HG03139 (cell line): ENCODE measurements around the gene CECR2.
"Not testable (repeated sequence)": the region's sequence is repeated elsewhere in the genome, so short reads cannot be mapped to it uniquely, and the experiment has no call there.

Experiments used
- ATAC-seq: cut with Tn5 transposase; IDR thresholded peaks from one replicate; pipeline ENCODE4 v1.9.1; 2021; ENCODE audit not compliant: unreplicated experiment

The CECR2 gene

DNA sequence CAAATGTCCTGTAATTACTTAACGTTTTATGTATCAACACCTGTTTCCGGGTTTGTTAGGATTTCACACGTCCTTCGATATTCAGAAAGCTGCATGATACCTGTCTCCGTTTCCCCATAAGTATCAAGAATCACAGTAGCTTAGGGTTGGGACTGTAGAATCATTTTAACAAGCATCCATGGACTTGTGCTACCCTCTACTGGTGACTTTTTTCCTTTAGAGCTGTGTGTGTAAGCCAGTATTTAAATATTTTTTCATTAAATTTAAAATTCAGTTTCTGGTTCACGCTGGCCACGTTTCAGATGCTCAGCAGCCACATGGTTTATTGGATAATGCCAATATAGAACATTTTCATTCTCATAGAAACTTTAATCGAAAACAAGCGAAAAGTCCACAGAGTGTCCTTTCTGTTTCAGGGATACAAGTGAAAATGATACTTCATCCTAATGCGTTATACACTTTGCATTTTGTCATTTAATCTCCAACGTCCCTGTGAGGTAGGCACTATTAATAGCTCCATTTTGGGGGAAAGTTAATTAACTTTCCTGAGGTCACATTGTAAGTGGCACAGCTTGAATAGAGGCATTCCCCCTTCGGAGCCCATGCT, 132.5 kb downstream of the CECR2 start:
- no peak for ATAC-seq

DNA sequence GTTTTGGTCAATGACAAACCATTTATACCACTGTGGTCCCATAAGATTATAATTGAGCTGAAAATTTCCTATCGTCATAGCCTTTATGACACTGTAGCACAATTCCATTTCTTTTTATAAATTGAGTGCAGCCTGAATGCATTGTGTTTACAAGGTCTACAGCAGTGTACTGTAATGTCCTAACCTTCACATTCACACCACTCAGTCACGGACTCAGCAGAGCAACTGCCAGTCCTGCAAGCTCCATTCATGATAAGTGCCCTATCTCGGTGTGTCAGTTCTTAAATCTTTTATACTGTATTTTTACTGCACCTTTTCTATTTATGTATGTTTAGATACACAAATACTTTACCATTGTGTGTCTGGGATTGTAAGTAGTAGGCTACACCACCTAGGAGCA, 138.8 kb downstream of the CECR2 start:
- ATAC-seq, result no peak

DNA sequence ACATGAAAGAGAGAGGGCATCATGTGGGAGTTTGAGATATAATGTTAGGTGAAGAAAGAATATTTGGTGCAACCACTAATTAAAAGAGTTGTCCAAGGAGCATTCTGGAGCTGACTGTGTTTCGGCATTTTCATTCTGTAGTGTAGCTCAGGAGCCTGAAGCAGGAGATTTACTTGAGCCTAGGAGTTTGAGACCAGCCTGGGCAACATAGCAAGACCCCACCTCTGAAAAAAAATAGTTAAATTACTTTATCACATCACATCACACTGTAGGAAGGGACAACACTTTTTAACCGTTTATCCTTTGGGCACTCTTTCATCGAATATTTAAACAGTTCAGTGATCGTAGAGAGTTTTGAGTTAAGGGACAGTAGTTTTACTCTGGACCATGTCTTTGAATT, 143.7 kb downstream of the CECR2 start:
- no peak for ATAC-seq

DNA sequence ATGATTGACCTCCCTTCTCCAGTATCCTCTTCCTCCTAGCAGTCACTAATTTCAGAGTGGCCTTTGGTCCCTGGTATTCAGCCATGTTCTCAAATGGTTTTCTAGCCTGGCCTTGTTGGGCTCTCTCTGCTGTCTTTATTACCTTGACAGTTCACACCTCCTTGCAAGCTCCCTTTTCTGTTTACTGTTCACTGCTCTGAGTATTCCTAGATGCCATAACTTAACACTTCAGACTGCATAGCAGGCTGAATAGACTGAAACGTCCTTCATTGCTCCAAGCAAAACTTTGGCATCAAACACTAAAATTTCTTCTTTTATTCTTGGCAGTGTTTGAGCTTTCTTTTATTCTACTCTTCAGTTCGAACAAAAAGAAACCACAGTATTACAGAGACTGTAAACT, 144.4 kb downstream of the CECR2 start:
- no peak for ATAC-seq

DNA sequence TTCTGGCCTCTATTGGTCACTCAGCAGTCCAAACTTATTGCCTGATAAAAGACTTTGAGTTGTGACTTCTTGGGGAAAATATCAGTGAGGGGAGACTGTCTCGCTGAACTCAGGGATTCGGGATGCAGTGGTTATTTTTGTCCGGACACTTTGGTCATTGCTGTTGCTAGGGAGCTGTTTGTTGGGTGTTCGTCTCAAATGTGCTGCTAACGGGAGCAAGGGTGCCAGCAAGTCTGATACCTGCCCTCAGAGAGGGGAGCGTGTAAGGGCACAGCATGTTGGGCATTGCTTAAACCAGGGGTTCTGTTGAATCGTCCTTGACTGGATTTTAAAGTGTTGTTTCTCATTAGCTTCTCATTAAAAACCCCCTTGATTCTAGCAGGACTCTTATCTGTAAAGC, 144.8 kb downstream of the CECR2 start:
- no peak for ATAC-seq

DNA sequence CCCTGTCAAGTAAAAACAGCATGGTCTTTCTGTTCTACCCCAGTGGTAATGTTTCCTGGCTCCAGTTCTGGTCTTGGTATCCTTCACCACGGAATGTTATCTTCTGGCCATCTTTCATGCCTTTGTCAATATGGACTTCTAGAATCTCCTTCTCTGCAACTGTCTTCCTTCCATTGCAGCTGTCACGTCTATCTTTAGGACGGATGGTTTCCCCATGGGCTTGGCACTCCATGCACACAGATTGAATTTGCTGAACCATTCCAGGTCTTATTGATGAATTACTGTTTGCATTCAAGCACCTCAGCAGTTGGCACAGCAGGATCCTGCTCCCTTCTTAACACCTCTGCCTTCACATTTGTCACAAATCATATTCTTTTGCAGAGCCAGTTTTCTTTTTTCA, 149.1 kb downstream of the CECR2 start:
- no peak for ATAC-seq

DNA sequence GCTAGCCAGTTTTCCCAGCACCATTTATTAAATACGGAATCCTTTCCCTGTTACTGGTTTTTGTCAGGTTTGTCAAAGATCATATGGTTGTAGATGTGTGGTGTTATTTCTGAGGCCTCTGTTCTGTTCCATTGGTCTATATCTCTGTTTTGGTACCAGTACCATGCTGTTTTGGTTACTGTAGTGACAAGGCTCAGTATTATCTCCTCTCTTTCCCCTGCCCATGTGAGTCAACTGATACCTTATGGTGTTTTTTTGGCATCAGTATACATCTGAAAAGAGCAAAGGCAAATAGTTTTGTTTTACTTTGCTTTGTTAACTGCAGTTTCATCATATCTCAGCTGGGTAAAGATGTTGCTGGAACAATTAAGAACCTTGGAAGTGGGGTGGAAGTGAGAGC, 152.7 kb downstream of the CECR2 start:
- not testable (repeated sequence) for ATAC-seq

DNA sequence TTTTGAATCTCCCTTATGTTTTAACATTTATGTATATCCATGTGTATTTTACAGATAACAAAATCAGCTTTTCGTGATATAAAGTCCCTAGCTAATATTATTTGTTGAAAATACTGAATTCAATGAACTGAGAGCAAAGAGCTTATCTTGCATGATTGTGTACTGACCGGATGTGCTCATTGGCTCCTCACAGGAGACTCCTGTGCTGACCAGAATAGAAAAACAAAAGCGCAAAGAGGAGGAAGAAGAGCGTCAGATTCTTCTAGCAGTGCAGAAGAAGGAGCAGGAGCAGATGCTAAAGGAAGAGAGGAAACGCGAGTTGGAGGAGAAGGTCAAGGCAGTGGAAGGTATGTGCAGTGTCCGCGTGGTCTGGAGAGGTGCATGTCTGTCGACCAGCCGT, 154.7 kb downstream of the CECR2 start:
- ATAC-seq, result no peak

DNA sequence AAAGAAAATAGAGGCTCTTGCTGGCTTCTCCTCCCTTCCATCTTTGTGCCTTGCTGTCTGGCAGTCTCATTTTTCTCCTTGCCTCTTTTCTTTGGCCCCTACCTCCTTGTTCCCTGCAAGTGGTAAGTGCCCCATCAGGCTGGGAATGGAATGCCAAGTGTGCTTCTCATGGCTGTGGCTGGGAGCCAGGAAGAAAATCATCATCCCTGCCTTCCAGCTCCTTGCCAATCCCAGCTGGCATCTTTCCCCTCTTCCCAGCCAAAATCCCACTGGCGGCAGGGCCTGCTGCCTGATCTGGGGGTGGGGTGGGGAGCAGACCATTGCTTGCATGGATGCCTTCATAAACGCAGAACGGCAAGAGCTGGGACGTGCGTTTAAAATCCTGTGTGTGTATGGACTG, 167.0 kb downstream of the CECR2 start:
- ATAC-seq, result no peak

DNA sequence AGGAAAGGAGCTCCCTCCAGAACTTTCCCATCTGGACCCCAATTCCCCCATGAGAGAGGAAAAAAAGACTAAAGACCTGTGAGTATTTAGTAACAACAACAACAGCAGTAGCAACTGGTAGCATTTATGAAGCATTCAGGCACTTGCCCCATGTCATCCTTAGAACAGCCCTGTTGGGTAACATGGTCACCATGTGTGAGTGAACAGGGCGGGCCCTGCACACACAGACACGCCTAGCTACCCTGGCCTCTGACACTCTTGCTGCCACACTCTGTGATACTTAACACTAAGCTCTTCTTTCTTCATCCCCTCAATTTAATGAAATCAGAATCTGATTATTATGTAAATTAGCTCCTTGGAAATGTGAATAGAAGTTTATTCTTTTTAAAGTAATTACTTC, 167.9 kb downstream of the CECR2 start:
- ATAC-seq, result no peak

DNA sequence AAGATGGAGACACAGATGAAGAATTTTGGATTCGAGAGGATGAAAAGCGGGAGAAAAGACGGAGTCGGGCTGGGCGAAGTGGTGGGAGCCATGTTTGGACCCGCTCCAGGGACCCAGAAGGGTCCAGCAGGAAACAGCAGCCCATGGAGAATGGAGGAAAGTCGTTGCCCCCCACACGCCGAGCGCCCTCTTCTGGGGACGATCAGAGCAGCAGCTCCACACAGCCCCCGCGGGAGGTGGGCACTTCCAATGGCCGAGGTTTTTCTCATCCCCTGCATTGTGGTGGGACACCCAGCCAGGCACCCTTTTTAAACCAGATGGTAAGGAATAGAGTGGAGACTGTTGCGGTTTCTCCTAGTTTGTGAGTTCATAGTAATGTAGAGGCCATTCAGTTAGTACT, 171.2 kb downstream of the CECR2 start:
- no peak for ATAC-seq

DNA sequence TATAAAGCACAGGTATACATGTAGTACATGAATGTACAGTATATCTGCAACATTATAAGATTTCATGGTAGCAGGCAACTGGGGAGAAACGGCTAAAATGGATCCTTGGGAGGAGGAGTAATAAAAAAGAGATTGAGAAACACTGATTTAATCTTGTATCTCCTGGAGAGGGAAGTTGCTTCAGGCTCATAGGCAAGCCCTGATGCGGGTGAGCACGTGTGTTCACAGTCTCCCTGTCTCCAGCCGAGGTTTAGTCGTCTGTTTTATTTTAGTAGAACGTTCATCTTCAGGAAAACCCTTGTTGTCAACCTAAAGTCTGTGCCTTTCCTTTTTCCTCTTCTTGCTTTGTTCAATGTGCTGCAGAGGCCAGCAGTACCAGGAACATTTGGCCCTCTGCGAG, 172.2 kb downstream of the CECR2 start:
- no peak for ATAC-seq

DNA sequence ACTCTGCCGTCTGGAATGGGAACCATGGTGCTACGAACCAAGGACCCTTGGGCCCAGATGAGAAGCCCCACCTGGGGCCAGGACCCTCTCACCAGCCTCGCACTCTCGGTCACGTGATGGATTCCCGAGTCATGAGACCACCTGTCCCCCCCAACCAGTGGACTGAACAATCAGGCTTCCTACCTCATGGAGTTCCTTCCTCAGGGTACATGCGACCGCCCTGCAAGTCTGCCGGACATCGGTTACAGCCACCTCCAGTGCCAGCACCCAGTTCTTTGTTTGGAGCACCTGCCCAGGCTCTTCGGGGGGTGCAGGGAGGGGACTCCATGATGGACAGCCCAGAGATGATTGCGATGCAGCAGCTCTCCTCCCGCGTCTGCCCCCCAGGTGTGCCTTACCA, 173.2 kb downstream of the CECR2 start:
- ATAC-seq, result no peak

DNA sequence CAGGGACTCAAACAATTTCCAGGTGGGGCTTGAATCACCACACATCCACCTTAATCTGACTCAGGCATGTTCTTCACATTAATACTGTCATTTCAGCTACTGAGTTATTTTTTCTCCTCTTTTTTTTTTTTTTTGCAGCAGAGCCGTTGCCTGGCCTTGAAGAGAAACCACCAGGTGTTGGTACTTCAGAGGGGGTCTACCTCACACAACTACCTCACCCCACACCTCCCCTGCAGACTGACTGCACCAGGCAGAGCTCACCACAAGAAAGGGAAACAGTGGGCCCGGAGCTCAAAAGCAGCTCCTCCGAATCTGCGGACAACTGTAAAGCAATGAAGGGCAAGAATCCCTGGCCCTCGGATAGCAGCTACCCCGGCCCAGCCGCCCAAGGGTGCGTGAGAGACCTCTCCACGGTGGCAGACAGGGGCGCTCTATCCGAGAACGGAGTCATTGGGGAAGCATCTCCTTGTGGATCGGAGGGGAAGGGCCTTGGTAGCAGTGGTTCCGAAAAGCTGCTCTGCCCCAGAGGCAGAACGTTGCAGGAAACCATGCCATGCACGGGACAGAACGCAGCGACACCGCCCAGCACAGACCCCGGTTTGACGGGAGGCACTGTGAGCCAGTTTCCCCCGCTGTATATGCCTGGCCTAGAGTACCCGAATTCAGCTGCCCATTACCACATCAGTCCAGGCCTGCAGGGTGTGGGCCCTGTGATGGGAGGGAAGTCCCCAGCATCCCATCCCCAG, 178.9 kb downstream of the CECR2 start:
- ATAC-seq, result no peak

DNA sequence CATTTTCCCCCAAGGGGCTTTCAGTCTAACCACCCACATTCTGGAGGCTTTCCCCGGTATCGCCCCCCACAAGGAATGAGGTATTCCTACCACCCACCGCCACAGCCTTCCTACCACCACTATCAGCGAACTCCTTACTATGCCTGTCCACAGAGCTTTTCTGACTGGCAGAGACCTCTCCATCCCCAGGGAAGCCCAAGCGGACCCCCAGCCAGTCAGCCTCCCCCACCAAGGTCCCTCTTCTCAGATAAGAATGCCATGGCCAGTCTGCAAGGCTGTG, 179.4 kb downstream of the CECR2 start:
- no peak for ATAC-seq

DNA sequence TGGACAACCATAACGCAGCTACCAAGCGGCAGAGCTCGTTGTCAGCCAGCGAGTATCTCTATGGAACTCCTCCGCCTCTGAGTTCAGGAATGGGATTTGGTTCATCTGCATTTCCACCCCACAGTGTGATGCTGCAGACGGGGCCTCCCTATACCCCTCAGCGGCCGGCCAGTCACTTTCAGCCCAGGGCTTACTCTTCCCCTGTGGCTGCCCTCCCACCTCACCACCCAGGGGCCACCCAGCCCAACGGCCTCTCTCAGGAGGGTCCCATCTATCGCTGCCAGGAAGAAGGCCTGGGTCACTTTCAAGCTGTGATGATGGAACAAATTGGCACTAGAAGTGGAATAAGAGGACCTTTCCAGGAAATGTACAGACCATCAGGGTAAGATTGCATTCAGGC, 179.9 kb downstream of the CECR2 start:
- no peak for ATAC-seq

DNA sequence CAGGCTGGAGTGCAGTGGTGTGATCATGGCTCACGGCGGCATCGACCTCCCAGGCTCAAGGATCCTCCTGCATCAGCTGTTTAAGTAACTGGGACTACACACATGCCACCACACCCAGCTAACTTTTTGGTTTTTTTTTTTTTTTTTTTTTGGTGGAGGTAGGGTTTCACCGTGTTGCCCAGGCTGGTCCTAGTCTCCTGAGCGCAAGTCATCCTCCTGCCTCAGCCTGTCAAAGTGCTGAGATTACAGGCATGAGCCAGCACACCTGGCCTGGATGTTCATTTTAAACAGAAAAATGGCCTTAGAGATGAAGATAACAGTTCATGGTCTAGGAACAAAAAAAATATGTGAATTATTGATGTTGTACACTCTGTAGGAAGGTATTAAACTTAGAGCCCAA, 180.4 kb downstream of the CECR2 start:
- ATAC-seq, result no peak

DNA sequence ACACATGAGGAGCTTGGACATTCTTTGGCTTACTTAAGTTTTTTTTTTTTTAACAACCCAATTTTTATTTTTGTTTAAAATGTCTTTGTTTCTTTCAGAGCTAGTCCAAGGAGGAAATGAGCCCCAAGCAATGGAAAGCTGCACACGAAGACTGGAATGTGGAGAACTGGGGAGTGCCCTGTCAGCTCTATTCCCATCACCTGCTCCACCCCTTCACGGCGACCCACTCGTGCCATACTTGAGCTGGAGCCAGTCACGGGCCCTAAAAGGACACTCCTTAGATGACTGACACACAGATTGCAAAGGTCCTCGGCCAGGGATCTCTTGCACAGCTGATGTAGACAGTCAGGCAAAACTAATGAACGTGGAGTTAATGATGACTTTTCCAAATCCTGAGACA, 183.5 kb downstream of the CECR2 start:
- ATAC-seq, result no peak

DNA sequence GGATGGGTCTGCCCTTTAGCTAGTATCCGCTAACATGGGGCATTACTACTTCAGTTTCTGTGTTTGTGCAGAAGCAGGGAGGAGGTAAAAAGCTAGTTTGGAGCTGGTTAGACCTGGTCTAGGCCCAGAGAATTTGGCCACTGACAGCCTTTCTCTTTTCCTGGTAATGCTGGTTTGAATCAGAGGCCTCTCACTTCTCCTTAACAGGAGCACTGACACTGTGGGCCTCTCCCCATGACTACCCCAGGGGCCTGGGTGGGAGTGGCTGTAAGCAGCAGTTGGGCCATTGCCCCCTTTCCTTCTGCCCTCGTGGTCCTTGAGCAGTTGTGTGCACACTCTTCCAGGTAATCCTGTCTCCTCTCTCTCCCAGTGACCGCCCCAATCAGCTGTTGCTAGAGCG, 185.6 kb downstream of the CECR2 start:
- no peak for ATAC-seq

DNA sequence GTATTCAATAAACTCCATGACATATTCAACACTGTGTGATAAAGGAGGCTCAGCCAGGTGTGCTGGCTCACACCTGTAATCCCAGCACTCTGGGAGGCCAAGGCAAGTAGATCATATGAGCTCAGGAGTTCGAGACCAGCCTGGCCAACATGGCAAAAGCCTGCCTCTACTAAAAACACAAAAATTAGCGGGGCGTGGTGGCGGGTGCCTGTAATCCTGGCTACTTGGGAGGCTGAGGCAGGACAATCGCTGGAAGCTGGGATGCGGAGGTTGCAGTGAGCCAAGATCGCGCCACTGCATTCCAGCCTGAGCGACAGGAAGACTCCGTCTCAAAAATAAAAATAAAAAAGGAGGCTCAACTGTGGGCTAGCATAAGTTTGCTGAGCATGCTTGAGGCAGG, 189.9 kb downstream of the CECR2 start:
- ATAC-seq, result no peak

DNA sequence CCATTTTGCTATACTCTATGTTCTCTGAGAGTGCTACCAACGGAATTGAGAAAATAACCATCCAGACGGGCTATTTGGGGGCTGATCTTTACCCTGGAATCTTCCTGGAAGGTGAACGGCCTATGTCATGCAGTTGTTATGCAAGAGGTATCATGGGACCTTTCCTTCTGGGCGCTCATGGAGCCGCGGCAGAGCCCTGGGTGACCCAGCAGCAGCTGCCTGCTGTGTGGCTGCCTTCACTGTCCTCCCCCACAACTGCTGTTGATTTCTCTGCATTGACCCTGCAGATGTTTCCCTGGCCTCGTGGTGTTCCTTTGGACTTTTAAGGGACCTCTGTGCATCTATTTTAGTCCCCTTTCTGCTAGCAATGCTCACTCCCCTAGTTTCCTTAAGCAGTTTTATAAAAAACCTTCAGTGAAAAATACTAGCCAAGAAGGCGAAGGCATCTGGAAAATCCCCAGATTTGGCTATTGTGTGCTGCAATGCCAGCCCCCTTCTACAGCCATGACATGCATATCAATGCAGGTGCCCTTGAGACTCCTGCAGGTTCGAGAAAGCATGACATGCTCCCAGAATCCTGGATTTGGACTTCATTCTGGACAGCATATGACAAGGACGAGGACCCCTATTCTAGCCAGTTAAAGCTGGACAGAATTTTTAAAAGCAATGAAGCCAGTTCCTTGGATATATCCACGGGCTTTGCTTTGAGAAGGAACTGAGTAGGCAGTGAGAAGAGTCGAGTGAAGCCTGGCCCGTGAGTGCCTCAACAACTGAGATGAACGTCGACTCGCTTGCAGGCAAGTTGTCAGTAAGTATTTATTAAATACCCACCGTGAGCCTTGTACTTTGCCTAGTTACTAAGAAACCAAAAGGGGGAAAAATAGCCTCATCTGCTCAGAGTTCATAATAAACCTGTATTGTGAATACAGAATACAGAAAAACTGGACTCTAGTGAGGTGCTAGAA, 193.9 kb downstream of the CECR2 start, which contains the start of gene SLC25A18:
Gene SLC25A18 (plus strand): TSS at position 593 of the 965 bp plus-strand sequence. CDS start 16,447 bp downstream, outside the sequence.
- ATAC-seq, result no peak

DNA sequence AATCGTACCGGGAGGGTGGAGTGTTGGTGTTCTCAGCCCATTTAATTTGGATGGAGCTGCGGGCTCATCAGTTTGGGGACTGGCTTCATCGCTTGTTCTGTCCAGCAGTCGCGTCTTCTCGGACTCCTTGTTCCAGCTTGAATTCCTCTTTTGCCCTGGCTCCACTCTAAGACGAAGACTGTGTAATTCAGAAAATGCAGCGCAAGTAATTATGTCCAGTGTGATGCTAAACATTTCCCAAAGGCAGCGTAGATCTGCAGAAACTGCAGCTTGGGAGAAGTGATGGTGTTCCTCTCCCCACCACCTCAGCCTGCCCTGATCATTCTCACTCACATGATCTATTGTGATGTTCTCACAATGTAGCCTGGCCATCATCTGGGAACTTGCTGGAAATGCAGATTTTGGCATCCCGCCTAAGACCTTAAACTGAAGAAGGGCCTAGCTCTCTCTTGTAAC, 194.7 kb downstream of the CECR2 start:
- no peak for ATAC-seq
